NCI-H2171 (cell line): ENCODE data around the gene VAMP8.

ENCODE experiments used
- DNase-seq: peaks from one replicate; lab custom pipeline; 2025; lab: John Stamatoyannopoulos, UW

Gene VAMP8

DNA sequence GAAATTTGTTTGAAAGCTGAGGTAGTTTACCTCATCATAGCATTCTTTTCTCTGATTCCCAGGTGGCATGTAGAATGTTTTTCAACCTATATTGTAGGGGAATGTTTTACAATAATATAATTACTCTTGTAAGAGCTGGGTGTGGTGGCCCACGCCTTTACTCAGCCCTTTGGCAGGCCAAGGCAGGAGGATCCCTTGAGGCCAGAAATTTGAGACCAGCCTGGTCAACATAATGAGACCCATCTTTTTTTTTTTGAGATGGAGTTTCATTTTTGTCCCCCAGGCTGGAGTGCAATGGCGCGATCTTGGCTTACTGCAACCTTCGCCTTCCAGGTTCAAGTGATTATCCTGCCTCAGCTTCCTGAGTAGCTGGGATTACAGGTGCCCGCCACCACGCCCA, 42.2 kb downstream of the VAMP8 start:
- DNase-seq: no peak

DNA sequence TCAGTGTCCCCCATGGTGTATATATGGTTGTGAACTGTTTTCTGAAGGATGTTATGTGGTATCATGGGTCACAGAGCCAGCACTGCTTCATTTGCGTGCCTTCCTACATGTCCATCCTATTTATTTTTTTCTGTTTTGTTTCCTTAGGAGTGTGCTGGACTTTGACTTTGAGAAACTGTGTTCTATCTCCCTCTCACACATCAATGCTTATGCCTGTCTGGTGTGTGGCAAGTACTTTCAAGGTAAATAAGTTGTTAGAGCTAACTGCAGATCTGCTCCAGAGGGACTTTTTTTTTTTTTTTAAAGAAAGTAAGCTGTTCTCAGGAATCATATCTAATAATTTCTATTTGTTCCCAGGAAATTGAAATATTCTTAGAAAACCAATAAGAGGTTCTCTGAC, 44.0 kb downstream of the VAMP8 start:
- DNase-seq: no peak

DNA sequence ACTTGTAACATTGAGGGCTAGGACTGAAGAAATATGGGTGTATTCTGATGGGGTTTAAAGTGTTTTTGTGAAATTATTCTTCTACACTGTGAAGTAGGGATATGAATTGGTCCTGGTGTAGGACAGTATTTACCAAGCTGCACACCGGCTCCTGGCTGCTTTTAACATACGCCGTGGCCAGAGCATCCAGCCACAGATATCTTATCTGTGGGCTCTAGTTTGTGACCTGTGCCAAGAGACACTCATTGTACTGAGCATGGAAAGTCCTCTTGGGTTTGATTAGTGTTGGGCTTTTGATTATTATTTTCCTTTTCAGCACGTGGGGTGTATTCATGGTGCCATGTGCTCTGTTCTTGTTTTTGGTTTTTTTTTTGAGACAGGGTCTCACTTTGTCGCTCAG, 46.6 kb downstream of the VAMP8 start:
- DNase-seq: no peak

DNA sequence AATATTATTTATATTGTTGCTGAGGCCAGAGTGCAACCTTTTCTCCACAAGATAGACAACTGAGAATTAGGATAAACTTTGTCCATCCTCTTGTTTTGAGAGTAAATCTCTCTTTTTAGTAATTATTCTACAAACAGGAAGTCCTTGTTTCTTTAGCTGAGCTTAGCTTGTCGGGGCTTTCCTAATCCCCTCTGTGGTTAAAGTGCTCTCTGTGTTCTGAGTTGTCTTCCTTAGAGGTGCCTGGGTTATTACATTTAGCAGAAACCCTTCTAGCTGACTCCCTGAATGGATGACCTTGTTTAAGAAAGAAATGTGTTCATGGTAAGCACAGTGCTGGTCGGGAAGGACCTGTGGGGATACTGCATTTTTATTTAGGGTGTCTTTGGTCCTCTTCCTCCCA, 51.3 kb downstream of the VAMP8 start:
- no peak for DNase-seq

DNA sequence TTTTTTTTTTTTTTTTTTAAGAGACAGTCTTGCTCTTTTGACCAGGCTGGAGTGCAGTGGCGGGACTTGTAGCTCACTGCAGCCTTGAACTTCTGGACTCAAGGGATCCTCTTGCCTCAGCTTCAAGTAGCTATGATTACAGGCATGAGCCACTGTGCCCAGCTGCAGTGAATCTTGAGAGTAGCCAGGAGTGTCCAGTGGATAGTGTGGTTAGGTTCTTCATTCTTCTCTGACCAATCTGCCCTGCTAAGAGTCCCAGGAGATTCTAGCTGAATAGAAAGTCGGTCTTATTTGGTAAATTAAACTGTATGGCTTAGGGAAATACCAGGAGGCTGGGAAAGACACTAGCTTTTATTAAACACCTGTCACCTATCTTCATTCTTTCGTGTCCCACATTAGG, 53.9 kb downstream of the VAMP8 start:
- no peak for DNase-seq
